Stimulated activated CD4-positive, alpha-beta T cell treated with anti-CD3 and anti-CD28 coated beads, TNF-alpha, amount 100 ng/mL, for 24 hours (primary cell): Measurements from ENCODE around the gene MAP3K3.

ENCODE experiments used
- DNase-seq, 3 experiments: peaks; one replicate each; pipeline ENCODE4 v3.0.0-alpha.2; 2020; ENCODE audit warnings: low read depth in 3 of 3

The MAP3K3 gene

GRCh38 chr17:63652106-63652505 is 29.9 kb downstream of the MAP3K3 start:
- no peak for DNase-seq

GRCh38 chr17:63653050-63653449 is 30.8 kb downstream of the MAP3K3 start:
- no peak for DNase-seq

- DNase-seq, result no peak
Measured at GRCh38 chr17:63657786-63658185, 35.6 kb downstream of the MAP3K3 start.

GRCh38 chr17:63658366-63658765 is 36.1 kb downstream of the MAP3K3 start:
- no peak for DNase-seq

- no peak for DNase-seq
Measured at GRCh38 chr17:63659850-63660249, 37.6 kb downstream of the MAP3K3 start.

GRCh38 chr17:63665527-63666214 is 43.5 kb downstream of the MAP3K3 start:
- DNase-seq, result no peak

- DNase-seq, result no peak
Measured at GRCh38 chr17:63672856-63673255, 50.6 kb downstream of the MAP3K3 start.

GRCh38 chr17:63675231-63675606 is 53.0 kb downstream of the MAP3K3 start:
- no peak for DNase-seq

GRCh38 chr17:63675607-63676546 is 53.7 kb downstream of the MAP3K3 start:
- no peak for DNase-seq

- DNase-seq, result no peak
Measured at GRCh38 chr17:63676584-63676983, 54.4 kb downstream of the MAP3K3 start.

- DNase-seq, result no peak
Measured at GRCh38 chr17:63679214-63679613, 57.0 kb downstream of the MAP3K3 start.

- DNase-seq, result no peak
Measured at GRCh38 chr17:63680700-63681099, 58.5 kb downstream of the MAP3K3 start.

- no peak for DNase-seq
Measured at GRCh38 chr17:63681530-63681929, 59.3 kb downstream of the MAP3K3 start.

- no peak for DNase-seq
Measured at GRCh38 chr17:63682441-63682840, 60.2 kb downstream of the MAP3K3 start.

- DNase-seq, result no peak
Measured at GRCh38 chr17:63682981-63683380, 60.8 kb downstream of the MAP3K3 start.

GRCh38 chr17:63685041-63685440 is 62.8 kb downstream of the MAP3K3 start:
- no peak for DNase-seq

GRCh38 chr17:63685578-63685977 is 63.4 kb downstream of the MAP3K3 start:
- DNase-seq, result no peak

GRCh38 chr17:63686138-63686685 is 64.0 kb downstream of the MAP3K3 start:
- DNase-seq, result no peak

- DNase-seq, result no peak
Measured at GRCh38 chr17:63688396-63689020, 66.3 kb downstream of the MAP3K3 start.

GRCh38 chr17:63689479-63689878 is 67.3 kb downstream of the MAP3K3 start:
- DNase-seq, result no peak

- no peak for DNase-seq
Measured at GRCh38 chr17:63692195-63692816, 70.1 kb downstream of the MAP3K3 start.
